HepG2 (cell line): ENCODE measurements around the gene EMILIN3. TPM values are rescaled to one million over a fixed set of nuclear protein-coding genes. Genes with fewer than 3 reads are reported as not detected.

Experiments used
- ARHGAP35 ChIP-seq: sonication (generic); formaldehyde crosslinking; IDR thresholded peaks from 2 replicates; pipeline ENCODE4 v1.9.0; 2022; ENCODE audit warnings: mild to moderate bottlenecking, inconsistent platforms, moderate library complexity, missing genetic modification reagents, borderline replicate concordance
- CENPX ChIP-seq: sonication (generic); formaldehyde crosslinking; IDR thresholded peaks from 2 replicates; pipeline ENCODE4 v1.9.0; 2021; ENCODE audit warnings: mild to moderate bottlenecking, missing genetic modification reagents, moderate library complexity
- HDAC1 ChIP-seq: sonication (generic); formaldehyde crosslinking; IDR thresholded peaks from 2 replicates; pipeline ENCODE4 v1.5.1; 2020; ENCODE audit warnings: mild to moderate bottlenecking, missing genetic modification reagents
- HDAC2 ChIP-seq: sonication (generic); formaldehyde crosslinking; IDR thresholded peaks from 2 replicates; pipeline ENCODE4 v1.4.0; 2020; ENCODE audit warnings: missing genetic modification reagents
- HNF4A ChIP-seq: sonication (generic); formaldehyde crosslinking; IDR thresholded peaks from 2 replicates; pipeline ENCODE4 v1.4.0; 2020; ENCODE audit warnings: missing genetic modification reagents
- MXI1 ChIP-seq: IDR thresholded peaks from 3 replicates; pipeline ENCODE4 v1.6.1; 2012; ENCODE audit warnings: low read depth, low read length, inconsistent platforms, borderline replicate concordance
- SMAD1 ChIP-seq: sonication (generic); formaldehyde crosslinking; IDR thresholded peaks from 2 replicates; pipeline ENCODE4 v1.4.0; 2020; ENCODE audit warnings: missing genetic modification reagents, low read depth, mild to moderate bottlenecking, borderline replicate concordance
- TBP ChIP-seq: sonication (generic); formaldehyde crosslinking; IDR thresholded peaks from 2 replicates; pipeline ENCODE4 v1.5.0; 2020; ENCODE audit warnings: missing genetic modification reagents
- ZC3H13 ChIP-seq: sonication (generic); formaldehyde crosslinking; IDR thresholded peaks from 2 replicates; pipeline ENCODE4 v1.8.1; 2023; ENCODE audit warnings: mild to moderate bottlenecking, missing genetic modification reagents, moderate library complexity
- ZNF274 ChIP-seq: sonication (generic); formaldehyde crosslinking; IDR thresholded peaks from 2 replicates; pipeline ENCODE4 v1.5.1; 2020; ENCODE audit warnings: mild to moderate bottlenecking, missing genetic modification reagents
- ZNF282 ChIP-seq: fragments of 450-650 bp; IDR thresholded peaks from 2 replicates; pipeline ENCODE4 v1.6.1; 2018; ENCODE audit not compliant: partially characterized antibody
- ZNF335 ChIP-seq: sonication (generic); formaldehyde crosslinking; IDR thresholded peaks from 2 replicates; pipeline ENCODE4 v1.4.0; 2020; ENCODE audit warnings: missing genetic modification reagents
- ZNF615 ChIP-seq: sonication (generic); formaldehyde crosslinking; IDR thresholded peaks from 2 replicates; pipeline ENCODE4 v1.5.0; 2020; ENCODE audit warnings: mild to moderate bottlenecking, missing genetic modification reagents, borderline replicate concordance
- polyA plus RNA-seq, 8 experiments: library from polyadenylated mRNA; depleted of rRNA in 3 of 8; stranded (reverse) in 7 of 8; unstranded in 1 of 8; fragments of >200 nt; fragmentation: Illumina TruSeq in 4 of 8; extraction: Trizol in 4 of 8; gene quantifications; 2 replicates each; pipeline versions ENCODE4 v1.2.1 to v1.2.3, GENCODE V29; 2011 to 2016; ENCODE audit warnings: low read depth in 4 of 8, missing spikeins in 1 of 8, mixed read lengths in 1 of 8; ENCODE audit not compliant: insufficient read depth in 1 of 8
- total RNA-seq, 5 experiments: library from RNA; depleted of rRNA; stranded (reverse); fragments of >200 nt; fragmentation: Illumina TruSeq; extraction: Trizol; gene quantifications; 2 replicates each; pipeline ENCODE4 v1.2.3, GENCODE V29; 2016; ENCODE audit warnings: low read depth in 1 of 5
- TF ChIP-seq, protein P1 (sequence below): sonication (generic); formaldehyde crosslinking; IDR thresholded peaks from 2 replicates; pipeline ENCODE4 v1.4.0; 2020; ENCODE audit warnings: mild to moderate bottlenecking, missing genetic modification reagents
- TF ChIP-seq, protein P2 (sequence below): sonication (generic); formaldehyde crosslinking; IDR thresholded peaks from 2 replicates; pipeline ENCODE4 v1.4.0; 2020; ENCODE audit warnings: missing genetic modification reagents, borderline replicate concordance
- TF ChIP-seq, protein P3 (sequence below): sonication (generic); formaldehyde crosslinking; IDR thresholded peaks from 2 replicates; pipeline ENCODE4 v1.5.0; 2020; ENCODE audit warnings: missing genetic modification reagents
- TF ChIP-seq, protein P4 (sequence below): sonication (generic); formaldehyde crosslinking; IDR thresholded peaks from 2 replicates; pipeline ENCODE4 v1.8.1; 2023; ENCODE audit warnings: mild to moderate bottlenecking, moderate library complexity, missing genetic modification reagents

EMILIN3 gene
- total and polyA plus RNA-seq, 2 of the 13 experiments (the other 11 are each of a cell fraction or from before 2014, with no cell fraction given) = 0.25 to 0.29 TPM

DNA sequence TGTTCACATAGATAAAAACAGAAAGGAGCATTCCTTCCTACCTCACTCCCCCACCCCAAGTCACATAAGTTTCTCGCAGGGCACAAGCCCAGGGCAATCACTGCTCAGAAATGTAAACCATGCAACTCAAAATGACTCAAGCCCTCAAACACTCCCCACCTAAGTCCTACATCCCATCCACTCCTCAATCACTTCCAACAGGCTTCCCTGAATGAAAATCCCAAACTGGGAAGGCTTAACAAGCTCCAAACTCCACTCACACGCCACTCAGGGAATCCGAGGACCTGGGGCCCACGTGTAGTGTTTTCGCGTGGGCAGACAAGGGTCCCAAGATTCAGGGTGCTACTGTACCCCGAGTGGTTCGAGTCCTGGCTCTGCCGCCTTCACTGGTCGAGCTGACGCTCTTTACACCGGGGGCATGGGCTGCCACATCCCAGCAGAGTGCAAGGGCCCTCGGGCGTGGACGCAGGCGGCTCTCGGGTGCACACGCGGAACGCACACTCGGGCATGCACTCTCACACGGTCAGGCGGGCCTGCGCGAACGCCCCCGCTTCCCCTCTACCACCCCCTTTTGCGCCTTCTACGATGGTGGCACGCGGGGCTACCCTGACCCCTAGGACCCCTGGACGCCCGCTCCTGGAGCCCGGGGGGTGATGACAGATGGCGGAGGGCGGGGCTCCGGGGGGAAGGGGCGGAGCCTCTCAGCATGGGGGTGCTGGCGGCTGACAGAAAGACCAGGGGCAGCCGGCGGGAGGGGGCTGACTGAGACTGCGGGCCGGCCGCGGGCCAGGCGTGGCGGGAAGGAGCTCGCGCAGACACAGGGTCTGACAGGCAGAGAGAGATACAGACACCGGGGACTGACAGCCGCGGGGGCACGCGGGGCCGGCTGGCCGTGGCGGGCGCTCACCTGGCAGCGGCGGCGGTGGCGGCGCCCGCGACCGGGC, 49.7 kb downstream of the EMILIN3 start (continued):
- TF ChIP-seq, protein P1, sequence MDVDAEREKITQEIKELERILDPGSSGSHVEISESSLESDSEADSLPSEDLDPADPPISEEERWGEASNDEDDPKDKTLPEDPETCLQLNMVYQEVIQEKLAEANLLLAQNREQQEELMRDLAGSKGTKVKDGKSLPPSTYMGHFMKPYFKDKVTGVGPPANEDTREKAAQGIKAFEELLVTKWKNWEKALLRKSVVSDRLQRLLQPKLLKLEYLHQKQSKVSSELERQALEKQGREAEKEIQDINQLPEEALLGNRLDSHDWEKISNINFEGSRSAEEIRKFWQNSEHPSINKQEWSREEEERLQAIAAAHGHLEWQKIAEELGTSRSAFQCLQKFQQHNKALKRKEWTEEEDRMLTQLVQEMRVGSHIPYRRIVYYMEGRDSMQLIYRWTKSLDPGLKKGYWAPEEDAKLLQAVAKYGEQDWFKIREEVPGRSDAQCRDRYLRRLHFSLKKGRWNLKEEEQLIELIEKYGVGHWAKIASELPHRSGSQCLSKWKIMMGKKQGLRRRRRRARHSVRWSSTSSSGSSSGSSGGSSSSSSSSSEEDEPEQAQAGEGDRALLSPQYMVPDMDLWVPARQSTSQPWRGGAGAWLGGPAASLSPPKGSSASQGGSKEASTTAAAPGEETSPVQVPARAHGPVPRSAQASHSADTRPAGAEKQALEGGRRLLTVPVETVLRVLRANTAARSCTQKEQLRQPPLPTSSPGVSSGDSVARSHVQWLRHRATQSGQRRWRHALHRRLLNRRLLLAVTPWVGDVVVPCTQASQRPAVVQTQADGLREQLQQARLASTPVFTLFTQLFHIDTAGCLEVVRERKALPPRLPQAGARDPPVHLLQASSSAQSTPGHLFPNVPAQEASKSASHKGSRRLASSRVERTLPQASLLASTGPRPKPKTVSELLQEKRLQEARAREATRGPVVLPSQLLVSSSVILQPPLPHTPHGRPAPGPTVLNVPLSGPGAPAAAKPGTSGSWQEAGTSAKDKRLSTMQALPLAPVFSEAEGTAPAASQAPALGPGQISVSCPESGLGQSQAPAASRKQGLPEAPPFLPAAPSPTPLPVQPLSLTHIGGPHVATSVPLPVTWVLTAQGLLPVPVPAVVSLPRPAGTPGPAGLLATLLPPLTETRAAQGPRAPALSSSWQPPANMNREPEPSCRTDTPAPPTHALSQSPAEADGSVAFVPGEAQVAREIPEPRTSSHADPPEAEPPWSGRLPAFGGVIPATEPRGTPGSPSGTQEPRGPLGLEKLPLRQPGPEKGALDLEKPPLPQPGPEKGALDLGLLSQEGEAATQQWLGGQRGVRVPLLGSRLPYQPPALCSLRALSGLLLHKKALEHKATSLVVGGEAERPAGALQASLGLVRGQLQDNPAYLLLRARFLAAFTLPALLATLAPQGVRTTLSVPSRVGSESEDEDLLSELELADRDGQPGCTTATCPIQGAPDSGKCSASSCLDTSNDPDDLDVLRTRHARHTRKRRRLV = no peak
- TF ChIP-seq, protein P2, sequence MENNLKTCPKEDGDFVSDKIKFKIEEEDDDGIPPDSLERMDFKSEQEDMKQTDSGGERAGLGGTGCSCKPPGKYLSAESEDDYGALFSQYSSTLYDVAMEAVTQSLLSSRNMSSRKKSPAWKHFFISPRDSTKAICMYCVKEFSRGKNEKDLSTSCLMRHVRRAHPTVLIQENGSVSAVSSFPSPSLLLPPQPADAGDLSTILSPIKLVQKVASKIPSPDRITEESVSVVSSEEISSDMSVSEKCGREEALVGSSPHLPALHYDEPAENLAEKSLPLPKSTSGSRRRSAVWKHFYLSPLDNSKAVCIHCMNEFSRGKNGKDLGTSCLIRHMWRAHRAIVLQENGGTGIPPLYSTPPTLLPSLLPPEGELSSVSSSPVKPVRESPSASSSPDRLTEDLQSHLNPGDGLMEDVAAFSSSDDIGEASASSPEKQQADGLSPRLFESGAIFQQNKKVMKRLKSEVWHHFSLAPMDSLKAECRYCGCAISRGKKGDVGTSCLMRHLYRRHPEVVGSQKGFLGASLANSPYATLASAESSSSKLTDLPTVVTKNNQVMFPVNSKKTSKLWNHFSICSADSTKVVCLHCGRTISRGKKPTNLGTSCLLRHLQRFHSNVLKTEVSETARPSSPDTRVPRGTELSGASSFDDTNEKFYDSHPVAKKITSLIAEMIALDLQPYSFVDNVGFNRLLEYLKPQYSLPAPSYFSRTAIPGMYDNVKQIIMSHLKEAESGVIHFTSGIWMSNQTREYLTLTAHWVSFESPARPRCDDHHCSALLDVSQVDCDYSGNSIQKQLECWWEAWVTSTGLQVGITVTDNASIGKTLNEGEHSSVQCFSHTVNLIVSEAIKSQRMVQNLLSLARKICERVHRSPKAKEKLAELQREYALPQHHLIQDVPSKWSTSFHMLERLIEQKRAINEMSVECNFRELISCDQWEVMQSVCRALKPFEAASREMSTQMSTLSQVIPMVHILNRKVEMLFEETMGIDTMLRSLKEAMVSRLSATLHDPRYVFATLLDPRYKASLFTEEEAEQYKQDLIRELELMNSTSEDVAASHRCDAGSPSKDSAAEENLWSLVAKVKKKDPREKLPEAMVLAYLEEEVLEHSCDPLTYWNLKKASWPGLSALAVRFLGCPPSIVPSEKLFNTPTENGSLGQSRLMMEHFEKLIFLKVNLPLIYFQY (CRISPR knock-in tag) = no peak
- TF ChIP-seq ZNF335 (CRISPR knock-in tag) = peak; percentile 85; the same call in 1 of the 2 replicates
- TF ChIP-seq SMAD1 (CRISPR knock-in tag) = peak; percentile 47; the same call in 1 of the 2 replicates
- TF ChIP-seq ZNF615 (CRISPR knock-in tag) = no peak
- TF ChIP-seq HNF4A (CRISPR knock-in tag) = peak; percentile 40; the same call in 1 of the 2 replicates
- no peak for TF ChIP-seq ZNF282
- peak; percentile 82; the same call in 2 of the 3 replicates for TF ChIP-seq MXI1
- TF ChIP-seq ZNF274 (CRISPR knock-in tag) = peak; percentile 88; the same call in 1 of the 2 replicates
- TF ChIP-seq, protein P3, sequence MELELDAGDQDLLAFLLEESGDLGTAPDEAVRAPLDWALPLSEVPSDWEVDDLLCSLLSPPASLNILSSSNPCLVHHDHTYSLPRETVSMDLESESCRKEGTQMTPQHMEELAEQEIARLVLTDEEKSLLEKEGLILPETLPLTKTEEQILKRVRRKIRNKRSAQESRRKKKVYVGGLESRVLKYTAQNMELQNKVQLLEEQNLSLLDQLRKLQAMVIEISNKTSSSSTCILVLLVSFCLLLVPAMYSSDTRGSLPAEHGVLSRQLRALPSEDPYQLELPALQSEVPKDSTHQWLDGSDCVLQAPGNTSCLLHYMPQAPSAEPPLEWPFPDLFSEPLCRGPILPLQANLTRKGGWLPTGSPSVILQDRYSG (CRISPR knock-in tag) = no peak
- no peak for TF ChIP-seq TBP (CRISPR knock-in tag)
- peak; percentile 80 for TF ChIP-seq ZC3H13
- peak; percentile 96 for TF ChIP-seq HDAC1 (CRISPR knock-in tag)
- TF ChIP-seq, protein P4, sequence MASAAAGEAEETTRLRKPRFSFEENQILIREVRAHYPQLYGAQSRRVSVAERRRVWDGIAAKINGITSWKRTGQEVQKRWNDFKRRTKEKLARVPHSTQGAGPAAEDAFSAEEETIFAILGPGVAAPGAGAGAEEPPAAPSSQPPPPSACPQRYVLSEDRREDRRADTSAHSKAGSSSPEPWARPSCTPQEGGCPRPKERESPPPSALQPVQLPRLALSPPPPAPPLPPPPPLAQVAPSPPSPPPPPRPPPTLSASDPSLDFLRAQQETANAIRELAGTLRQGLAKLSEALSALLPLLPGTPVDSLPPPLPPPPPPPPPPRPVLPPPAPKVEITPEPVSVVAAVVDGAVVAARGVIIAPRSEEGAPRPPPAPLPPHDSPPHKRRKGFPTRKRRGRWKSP = no peak
- TF ChIP-seq ARHGAP35 (CRISPR knock-in tag) = peak; percentile 96
- no peak for TF ChIP-seq CENPX
- peak; percentile 58; the same call in 1 of the 2 replicates for TF ChIP-seq HDAC2
